Lung (tissue), 12 donors: ENCODE measurements around the gene PKIG. TPM values are rescaled to one million over a fixed set of nuclear protein-coding genes. Genes with fewer than 3 reads are reported as not detected.

Experiments used
- ATAC-seq: fragments of 200-7000 bp; cut with Tn5 transposase; one replicate; pipeline ENCODE4 v1.9.1; 2020; ENCODE audit warnings: moderate number of reproducible peaks; ENCODE audit not compliant: insufficient read depth, low FRiP score
- DNase-seq, 3 donors: peaks; one replicate each; pipeline ENCODE4 v3.0.0-alpha.2; 2013 to 2017
- H3K27ac ChIP-seq, 2 donors: one replicate each; pipeline ENCODE4 v1.5.1; 2013; ENCODE audit warnings: mild to moderate bottlenecking in 2 of 2, moderate library complexity in 2 of 2, control low read depth in 1 of 2, inconsistent platforms in 1 of 2, low read depth in 1 of 2, low read length in 1 of 2
- H3K27me3 ChIP-seq, 3 donors: one replicate each; pipeline ENCODE4 v1.5.1; 2013; ENCODE audit warnings: low read length in 2 of 3; ENCODE audit not compliant: control insufficient read depth in 3 of 3, insufficient read depth in 3 of 3
- H3K36me3 ChIP-seq, 4 donors: one replicate each; pipeline ENCODE4 v1.5.1; 2013; ENCODE audit warnings: low read length in 4 of 4, mild to moderate bottlenecking in 1 of 4, moderate library complexity in 1 of 4; ENCODE audit not compliant: control insufficient read depth in 4 of 4, insufficient read depth in 4 of 4
- H3K4me1 ChIP-seq, 5 donors: one replicate each; pipeline ENCODE4 v1.5.1; 2013; ENCODE audit warnings: low read length in 5 of 5, mild to moderate bottlenecking in 2 of 5, moderate library complexity in 1 of 5; ENCODE audit not compliant: control insufficient read depth in 5 of 5, insufficient read depth in 5 of 5
- H3K4me3 ChIP-seq: one replicate; pipeline ENCODE4 v1.5.1; 2013; ENCODE audit warnings: mild to moderate bottlenecking, control low read depth, moderate library complexity
- H3K9ac ChIP-seq, 2 donors: one replicate each; pipeline ENCODE4 v1.5.1; 2013; ENCODE audit warnings: low read length in 2 of 2, control low read depth in 1 of 2; ENCODE audit not compliant: insufficient read depth in 1 of 2
- H3K9me3 ChIP-seq, 4 donors: one replicate each; pipeline ENCODE4 v1.5.1; 2013; ENCODE audit warnings: low read length in 3 of 4, mild to moderate bottlenecking in 1 of 4, moderate library complexity in 1 of 4; ENCODE audit not compliant: control insufficient read depth in 4 of 4, insufficient read depth in 3 of 4
- CTCF ChIP-seq: IDR thresholded peaks from 2 replicates; pipeline ENCODE4 v1.5.1; 2012; ENCODE audit warnings: mild to moderate bottlenecking; ENCODE audit errors: control extremely low read depth, extremely low read depth
- WGBS, 2 donors: extraction: QIAGEN DNeasy Blood & Tissue Kit; methylation state at CpG; one replicate each; pipeline ENCODE4 v1.1.7; 2013; 5-methylcytosine and 5-hydroxymethylcytosine counted together
- polyA plus RNA-seq, 2 donors: library from polyadenylated mRNA; stranded (reverse); fragments of 200-250 nt; gene quantifications; one replicate each; pipeline ENCODE4 v1.2.1, GENCODE V29; 2013
- total RNA-seq, 2 donors: library from RNA; depleted of rRNA in 1 of 2; stranded (reverse); fragments of >200 nt in 1 of 2; gene quantifications; one replicate each; pipeline ENCODE4 v1.2.1, GENCODE V29; 2014 to 2021
- donor health status: control.
- donor health status: control.
- donor health status: Bipolar disorder and iron deficiency.
- donor health status: healthy.
- donor health status: DM: yes; HTN: yes; CAD: no.

Gene PKIG
- total and polyA plus RNA-seq, 4 donors = 45.7 to 67.8 (median 63.0) TPM

- H3K9me3 ChIP-seq = no peaks in the 10 kb centered on the region
- no peaks in the 10 kb centered on the region for H3K36me3 ChIP-seq
- no peaks in the 10 kb centered on the region for H3K27me3 ChIP-seq
- no peak for ATAC-seq
- 59 to 78% methylated on average over 8 of the region's 8 CpGs for WGBS, 2 donors
- no peak for TF ChIP-seq CTCF
- H3K4me3 ChIP-seq = no peak overlapping the region
- no peak for DNase-seq
- peaks cover 4 to 22% (median 19%) of the 10 kb centered on the region in 5 donors for H3K4me1 ChIP-seq
- H3K9ac ChIP-seq = no peak overlapping the region
- H3K27ac ChIP-seq = peak overlapping the region; percentile 14 to 78
Measured at GRCh38 chr20:44644230-44644617, 61.8 kb downstream of the PKIG start.

- H3K36me3 ChIP-seq = no peaks in the 10 kb centered on the region
- H3K27me3 ChIP-seq = no peaks in the 10 kb centered on the region
- WGBS, 2 donors = 51 to 63% methylated on average over 7 of the region's 7 CpGs
- peak overlapping the region in 1 of 2 donors; percentile 78 for H3K27ac ChIP-seq
- DNase-seq (no peak), ATAC-seq (no peak)
- no peak overlapping the region for H3K4me3 ChIP-seq
- H3K9me3 ChIP-seq = no peaks in the 10 kb centered on the region
- H3K9ac ChIP-seq = no peak overlapping the region
- TF ChIP-seq CTCF = no peak
- H3K4me1 ChIP-seq = peaks cover 4 to 22% (median 19%) of the 10 kb centered on the region in 5 donors
Measured at GRCh38 chr20:44644667-44645131, 62.3 kb downstream of the PKIG start.

- Histone ChIP-seq H3K9me3 (no peaks in the 10 kb centered on the region), H3K4me1 (peaks cover 4 to 27% (median 19%) of the 10 kb centered on the region in 5 donors), H3K27ac (peak overlapping the region in 1 of 2 donors; percentile 62), H3K9ac (no peak overlapping the region), H3K4me3 (no peak overlapping the region), H3K36me3 (no peaks in the 10 kb centered on the region), H3K27me3 (no peaks in the 10 kb centered on the region)
- no peak for ATAC-seq
- 21 to 35% methylated on average over 4 of the region's 4 CpGs for WGBS, 2 donors
- TF ChIP-seq CTCF = no peak
- DNase-seq = peak in 2 of 3 donors; percentile 32 to 53
Measured at GRCh38 chr20:44646023-44646640, 63.8 kb downstream of the PKIG start.
